ENCODE measurements around the gene IGSF21.

DNA sequence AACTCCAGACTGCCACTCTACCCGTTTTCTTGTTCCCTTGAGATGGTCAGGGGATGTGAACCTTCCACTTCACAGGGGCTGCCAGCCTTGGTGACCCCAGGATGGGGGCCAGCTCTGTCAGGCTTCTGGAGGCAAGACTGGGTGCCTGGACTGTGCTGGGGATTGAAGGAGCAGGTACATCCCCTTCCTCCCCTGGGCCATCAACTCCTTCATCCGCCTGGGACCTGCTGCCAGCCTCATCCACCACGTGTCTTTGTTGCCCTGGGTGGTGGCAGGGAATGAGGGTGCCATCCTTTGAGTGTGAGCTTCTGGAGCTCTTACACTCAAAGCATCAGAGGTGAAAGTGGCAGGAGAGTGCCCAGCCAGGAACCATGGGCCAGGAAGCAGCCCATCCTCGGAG lies 139.6 kb downstream of the IGSF21 start:
- TF ChIP-seq CTCF (IDR thresholded peaks at IDR 0.05) (no peak), POLR2AphosphoS5 (IDR thresholded peaks at IDR 0.05) (no peak)

Measured in gastroesophageal sphincter (tissue), 3 donors.